RCC 7860 (cell line): ENCODE data around the gene CCDC197.

Experiments
- DNase-seq: peaks from one replicate; pipeline ENCODE4 v3.0.0-alpha.2; 2015; ENCODE audit warnings: low spot score
- FAIRE-seq: peaks from 2 replicates; lab custom pipeline; 2012; peaks lifted over from hg19 to GRCh38; lab: Jason Lieb, UNC

Gene CCDC197

DNA sequence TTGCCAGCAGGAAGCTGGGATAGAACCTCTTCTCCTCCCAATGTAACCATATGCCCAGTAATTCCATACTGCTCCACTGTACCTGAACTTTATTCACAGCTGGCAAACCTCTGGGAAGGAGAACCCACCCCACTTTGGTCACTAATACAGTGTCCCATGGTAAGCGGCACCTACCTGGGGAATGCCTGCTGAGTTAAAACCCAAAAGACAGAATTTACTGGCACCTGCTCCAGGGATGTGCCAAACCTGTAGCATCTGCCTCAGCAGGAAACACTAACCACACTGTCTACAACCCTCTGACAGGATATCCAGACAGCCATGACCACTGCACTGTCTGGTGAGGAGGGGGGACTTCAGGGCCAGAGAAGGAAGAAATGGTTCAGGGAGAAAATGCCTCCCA lies 57.3 kb downstream of the CCDC197 start:
- DNase-seq (no peak), FAIRE-seq (no peak)

DNA sequence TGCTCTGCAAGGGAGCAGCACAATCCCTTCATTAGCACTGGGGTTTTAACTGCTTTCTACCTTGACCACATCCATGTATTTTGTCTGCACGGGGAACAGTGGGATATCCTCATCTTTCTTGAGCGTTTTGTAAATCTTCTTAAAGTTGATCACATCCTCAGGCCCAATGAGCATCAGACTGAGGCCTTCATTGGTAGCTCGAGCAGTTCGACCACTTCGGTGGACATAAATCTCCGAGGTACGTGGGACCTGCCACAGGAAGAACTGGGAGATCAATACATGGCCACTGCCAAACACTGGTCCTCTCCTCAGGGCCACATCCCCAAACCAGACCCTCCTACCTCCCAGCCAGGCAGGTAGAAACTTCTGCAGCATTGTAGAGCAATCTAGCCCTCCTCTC lies 57.8 kb downstream of the CCDC197 start:
- DNase-seq (no peak), FAIRE-seq (no peak)

DNA sequence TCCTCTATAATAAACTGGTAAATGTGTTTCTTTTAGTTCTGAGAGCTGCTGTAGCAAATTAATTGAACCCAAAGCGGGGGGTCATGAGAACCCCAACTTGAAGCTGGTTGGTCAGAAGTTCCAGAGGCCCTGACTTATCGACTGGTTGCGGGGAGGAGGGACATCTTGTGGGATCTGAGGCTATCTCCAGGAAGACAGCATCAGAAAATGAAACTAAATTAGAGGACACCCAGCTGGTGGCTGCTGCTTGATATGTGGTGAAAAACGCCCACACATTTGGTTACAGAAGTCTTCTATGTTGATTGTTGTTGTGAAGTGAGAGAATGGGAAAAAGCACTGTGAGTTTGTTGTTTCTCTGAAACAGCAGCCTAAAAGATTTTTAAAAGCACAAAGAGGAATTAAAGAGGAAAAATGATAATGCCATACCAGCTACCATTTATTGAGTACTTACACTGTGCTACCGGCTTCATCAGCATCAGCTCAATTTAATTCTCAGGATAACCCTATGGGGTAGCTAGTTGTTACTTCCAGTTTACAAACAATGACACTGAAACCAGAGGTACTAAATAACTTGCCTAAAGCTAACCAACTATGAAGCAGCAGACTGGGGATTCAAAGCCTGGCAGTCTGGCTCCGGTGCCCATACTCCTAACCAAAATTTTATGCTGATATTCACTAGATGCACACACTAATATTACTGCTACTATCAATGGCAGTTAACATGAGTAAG lies 59.6 kb downstream of the CCDC197 start:
- DNase-seq (no peak), FAIRE-seq (no peak)

DNA sequence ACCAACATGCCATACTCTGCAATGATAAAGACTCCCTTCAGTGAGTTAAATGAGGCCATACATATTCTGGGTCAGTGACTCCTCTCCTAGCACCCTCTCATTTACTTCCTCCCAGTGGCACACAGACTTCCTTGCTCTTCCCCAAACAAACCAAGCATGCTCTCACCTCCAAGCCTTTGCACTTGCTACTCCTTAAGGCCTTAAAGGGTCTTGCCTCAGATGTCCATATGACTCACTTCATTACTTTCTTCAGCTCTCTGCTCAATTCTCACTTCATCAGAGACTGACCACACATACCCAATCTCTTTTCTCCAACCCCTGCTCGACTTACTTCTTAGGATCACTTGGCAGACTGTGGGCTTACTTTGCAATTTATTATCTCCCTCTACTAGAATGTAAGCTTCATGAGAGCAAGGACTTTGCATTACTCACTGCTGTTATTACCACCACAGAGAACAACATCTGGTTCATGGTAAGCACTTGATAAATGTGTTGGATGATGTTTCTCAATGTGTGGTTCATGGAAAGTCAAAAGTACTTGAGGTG lies 61.1 kb downstream of the CCDC197 start:
- FAIRE-seq, result no peak
- no peak for DNase-seq
